HG02588 (cell line): ENCODE measurements around the gene GALNS.

Experiments used
- ATAC-seq: cut with Tn5 transposase; IDR thresholded peaks from one replicate; pipeline ENCODE4 v1.9.1; 2021; ENCODE audit warnings: mild to moderate bottlenecking, moderate library complexity; ENCODE audit not compliant: unreplicated experiment

The GALNS gene

GRCh38 chr16:88820385-88821025, 36.2 kb downstream of the GALNS start:
- no peak for ATAC-seq

GRCh38 chr16:88819126-88819525, 37.6 kb downstream of the GALNS start:
- no peak for ATAC-seq

GRCh38 chr16:88818575-88818874, 38.2 kb downstream of the GALNS start:
- no peak for ATAC-seq

GRCh38 chr16:88817785-88818574, 38.8 kb downstream of the GALNS start:
- ATAC-seq, result no peak

GRCh38 chr16:88816736-88817535, 39.8 kb downstream of the GALNS start:
- ATAC-seq, result no peak

- no peak for ATAC-seq
Measured at GRCh38 chr16:88815901-88816589, 40.7 kb downstream of the GALNS start.

- no peak for ATAC-seq
Measured at GRCh38 chr16:88815227-88815626, 41.5 kb downstream of the GALNS start.

- no peak for ATAC-seq
Measured at GRCh38 chr16:88814144-88814502, 42.6 kb downstream of the GALNS start.

GRCh38 chr16:88813269-88814143, 43.2 kb downstream of the GALNS start:
- no peak for ATAC-seq

- ATAC-seq, result no peak
Measured at GRCh38 chr16:88812513-88813268, 44.1 kb downstream of the GALNS start.

- ATAC-seq, result peak; percentile 64
Measured at GRCh38 chr16:88811769-88812512, 44.8 kb downstream of the GALNS start, which contains the start of gene APRT. Gene APRT (minus strand): TSS chr16:88811928. CDS start chr16:88811899, 29 bp downstream.

- peak; percentile 38 for ATAC-seq
Measured at GRCh38 chr16:88810912-88811768, 45.6 kb downstream of the GALNS start.

- no peak for ATAC-seq
Measured at GRCh38 chr16:88810166-88810911, 46.4 kb downstream of the GALNS start.

GRCh38 chr16:88809676-88810165, 47.0 kb downstream of the GALNS start:
- ATAC-seq, result no peak

GRCh38 chr16:88809068-88809675, 47.6 kb downstream of the GALNS start:
- ATAC-seq, result no peak

- no peak for ATAC-seq
Measured at GRCh38 chr16:88807626-88808453, 48.9 kb downstream of the GALNS start.
